DOHH2 (cell line): ENCODE measurements around the gene LOC128125822.

Source experiments
- EZH2phosphoT487 ChIP-seq: fragments of 200-600 bp; sonication (generic); IDR thresholded peaks from 2 replicates; pipeline ENCODE4 v1.6.1; 2017; ENCODE audit warnings: borderline replicate concordance, mild to moderate bottlenecking, antibody characterized with exemption, low read length, moderate library complexity, mixed read lengths
- TF ChIP-seq, protein P1 (sequence below): fragments of 200-600 bp; sonication (generic); IDR thresholded peaks from one replicate; pipeline ENCODE4 v1.5.1; 2014; ENCODE audit warnings: antibody characterized with exemption, mild to moderate bottlenecking, low read depth, low read length; ENCODE audit not compliant: poor library complexity, severe bottlenecking

DNA sequence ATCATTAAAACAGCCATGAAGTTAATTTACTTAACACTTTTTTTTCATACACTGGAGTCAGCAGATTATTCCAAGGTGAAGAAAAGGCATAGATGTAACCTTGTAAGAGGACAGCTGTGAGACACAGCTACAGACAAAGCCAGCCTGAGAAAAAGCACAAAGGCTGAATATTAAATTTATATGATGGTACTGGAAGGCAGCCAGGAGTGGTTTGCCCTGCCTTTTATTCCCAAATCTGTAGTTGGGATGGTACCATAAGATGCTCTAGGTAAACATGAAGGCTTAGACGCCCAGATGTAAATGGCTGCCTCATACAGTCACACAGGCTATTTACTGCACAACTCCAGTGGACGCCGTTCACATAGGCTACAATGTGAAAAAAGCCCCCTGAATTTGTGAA lies 42.1 kb upstream of the LOC128125822 start:
- TF ChIP-seq, protein P1, sequence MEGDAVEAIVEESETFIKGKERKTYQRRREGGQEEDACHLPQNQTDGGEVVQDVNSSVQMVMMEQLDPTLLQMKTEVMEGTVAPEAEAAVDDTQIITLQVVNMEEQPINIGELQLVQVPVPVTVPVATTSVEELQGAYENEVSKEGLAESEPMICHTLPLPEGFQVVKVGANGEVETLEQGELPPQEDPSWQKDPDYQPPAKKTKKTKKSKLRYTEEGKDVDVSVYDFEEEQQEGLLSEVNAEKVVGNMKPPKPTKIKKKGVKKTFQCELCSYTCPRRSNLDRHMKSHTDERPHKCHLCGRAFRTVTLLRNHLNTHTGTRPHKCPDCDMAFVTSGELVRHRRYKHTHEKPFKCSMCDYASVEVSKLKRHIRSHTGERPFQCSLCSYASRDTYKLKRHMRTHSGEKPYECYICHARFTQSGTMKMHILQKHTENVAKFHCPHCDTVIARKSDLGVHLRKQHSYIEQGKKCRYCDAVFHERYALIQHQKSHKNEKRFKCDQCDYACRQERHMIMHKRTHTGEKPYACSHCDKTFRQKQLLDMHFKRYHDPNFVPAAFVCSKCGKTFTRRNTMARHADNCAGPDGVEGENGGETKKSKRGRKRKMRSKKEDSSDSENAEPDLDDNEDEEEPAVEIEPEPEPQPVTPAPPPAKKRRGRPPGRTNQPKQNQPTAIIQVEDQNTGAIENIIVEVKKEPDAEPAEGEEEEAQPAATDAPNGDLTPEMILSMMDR = no peak
- no peak for TF ChIP-seq EZH2phosphoT487
